B cell (primary cell): ENCODE results near the gene WDR7.

Source experiments
- EZH2 ChIP-seq: IDR thresholded peaks from 2 replicates; pipeline ENCODE4 v1.6.1; 2012; ENCODE audit warnings: borderline replicate concordance, low read depth, mild to moderate bottlenecking, moderate library complexity, low read length; ENCODE audit not compliant: insufficient read depth, poor library complexity, severe bottlenecking
- TF ChIP-seq, protein P1 (sequence below): fragments of 200-600 bp; IDR thresholded peaks from one replicate; pipeline ENCODE4 v1.8.0; 2022; ENCODE audit warnings: antibody characterized with exemption, mild to moderate bottlenecking

DNA sequence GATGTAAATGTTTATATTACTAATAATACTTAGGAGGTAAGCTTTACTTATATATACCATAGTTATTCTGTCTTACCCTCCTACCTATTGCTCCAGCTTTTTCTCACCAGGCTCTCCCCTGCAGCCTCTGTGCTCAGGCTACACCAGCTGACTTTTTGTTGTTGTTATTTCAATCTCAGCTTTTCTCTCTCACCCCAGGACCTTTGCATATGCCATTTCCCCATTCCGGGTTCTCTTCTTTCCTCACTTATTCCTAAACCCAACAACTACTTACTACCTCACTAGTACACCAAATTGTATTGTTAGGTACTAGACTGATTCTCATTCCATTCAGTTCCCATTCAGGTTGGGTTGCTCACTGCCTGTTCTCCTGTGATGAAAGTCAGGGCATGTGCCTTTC, 339.5 kb downstream of the WDR7 start:
- TF ChIP-seq, protein P1, sequence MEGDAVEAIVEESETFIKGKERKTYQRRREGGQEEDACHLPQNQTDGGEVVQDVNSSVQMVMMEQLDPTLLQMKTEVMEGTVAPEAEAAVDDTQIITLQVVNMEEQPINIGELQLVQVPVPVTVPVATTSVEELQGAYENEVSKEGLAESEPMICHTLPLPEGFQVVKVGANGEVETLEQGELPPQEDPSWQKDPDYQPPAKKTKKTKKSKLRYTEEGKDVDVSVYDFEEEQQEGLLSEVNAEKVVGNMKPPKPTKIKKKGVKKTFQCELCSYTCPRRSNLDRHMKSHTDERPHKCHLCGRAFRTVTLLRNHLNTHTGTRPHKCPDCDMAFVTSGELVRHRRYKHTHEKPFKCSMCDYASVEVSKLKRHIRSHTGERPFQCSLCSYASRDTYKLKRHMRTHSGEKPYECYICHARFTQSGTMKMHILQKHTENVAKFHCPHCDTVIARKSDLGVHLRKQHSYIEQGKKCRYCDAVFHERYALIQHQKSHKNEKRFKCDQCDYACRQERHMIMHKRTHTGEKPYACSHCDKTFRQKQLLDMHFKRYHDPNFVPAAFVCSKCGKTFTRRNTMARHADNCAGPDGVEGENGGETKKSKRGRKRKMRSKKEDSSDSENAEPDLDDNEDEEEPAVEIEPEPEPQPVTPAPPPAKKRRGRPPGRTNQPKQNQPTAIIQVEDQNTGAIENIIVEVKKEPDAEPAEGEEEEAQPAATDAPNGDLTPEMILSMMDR: no peak
- no peak for TF ChIP-seq EZH2
